H1 (cell line): ENCODE data around the gene TSPAN2. TPM values are rescaled to one million over a fixed set of nuclear protein-coding genes. Genes with fewer than 3 reads are reported as not detected.

ENCODE experiments used
- CTCF ChIA-PET: fragments of 300-600 bp; sonication (Branson Sonifier 250); formaldehyde crosslinking; loops from one replicate; lab custom pipeline; 2021; ENCODE audit not compliant: partially characterized antibody; lab: Charles Lee
- POLR2A ChIA-PET: fragments of 300-600 bp; sonication (Branson Sonifier 250); formaldehyde crosslinking; loops from one replicate; lab custom pipeline; 2021; ENCODE audit warnings: inconsistent platforms; ENCODE audit not compliant: partially characterized antibody; lab: Charles Lee
- DNase-seq, 2 experiments: peaks; one replicate each; pipeline versions ENCODE4 v3.0.0 to v3.0.0-alpha.2; 2010 to 2022; ENCODE audit warnings: low spot score in 2 of 2, low read depth in 1 of 2, mixed read lengths in 1 of 2
- FAIRE-seq: peaks from 2 replicates; lab custom pipeline; 2011; peaks lifted over from hg19 to GRCh38; lab: Jason Lieb, UNC
- H2AFZ ChIP-seq: 2 replicates; pipeline ENCODE4 v1.8.1; 2012; ENCODE audit warnings: low read length, inconsistent platforms
- H2AK5ac ChIP-seq: 2 replicates; pipeline ENCODE4 v1.6.1; 2013; ENCODE audit warnings: low read depth, low read length
- H2BK120ac ChIP-seq: replicated peaks from 2 replicates; pipeline ENCODE3; 2013; ENCODE audit warnings: low read depth, low read length, inconsistent platforms
- H2BK12ac ChIP-seq: 2 replicates; pipeline ENCODE4 v1.6.1; 2013; ENCODE audit warnings: low read depth, low read length
- H2BK15ac ChIP-seq: 2 replicates; pipeline ENCODE4 v1.6.1; 2013; ENCODE audit warnings: low read length
- H2BK20ac ChIP-seq: 2 replicates; pipeline ENCODE4 v1.6.1; 2013; ENCODE audit warnings: low read length
- H2BK5ac ChIP-seq: 2 replicates; pipeline ENCODE4 v1.6.1; 2013; ENCODE audit warnings: low read depth, low read length
- H3K14ac ChIP-seq: 2 replicates; pipeline ENCODE4 v1.6.1; 2013; ENCODE audit warnings: inconsistent platforms; ENCODE audit not compliant: insufficient read length
- H3K18ac ChIP-seq: 2 replicates; pipeline ENCODE4 v1.6.1; 2013; ENCODE audit warnings: low read length; ENCODE audit errors: extremely low read depth
- H3K23ac ChIP-seq: 2 replicates; pipeline ENCODE4 v1.6.1; 2013; ENCODE audit warnings: inconsistent platforms; ENCODE audit not compliant: insufficient read length
- H3K23me2 ChIP-seq: 2 replicates; pipeline ENCODE4 v1.6.1; 2013; ENCODE audit warnings: low read depth, low read length
- H3K27ac ChIP-seq: 2 replicates; pipeline ENCODE4 v1.6.1; 2011; ENCODE audit warnings: low read depth, low read length, inconsistent platforms
- H3K27me3 ChIP-seq, 4 experiments: replicated peaks in 1 of 4; 1 replicate in 1 of 4; 2 replicates in 3 of 4; pipeline versions ENCODE4 v1.6.1 to v1.8.1; 2011 to 2013; ENCODE audit warnings: low read length in 3 of 4, mild to moderate bottlenecking in 3 of 4, inconsistent platforms in 2 of 4, mixed read lengths in 2 of 4, moderate library complexity in 1 of 4; ENCODE audit not compliant: control insufficient read depth in 3 of 4, insufficient read depth in 3 of 4; ENCODE audit errors: extremely low read depth in 1 of 4
- H3K36me3 ChIP-seq, 4 experiments: 2 replicates each; pipeline versions ENCODE4 v1.6.1 to v1.8.1; 2011 to 2013; ENCODE audit warnings: mild to moderate bottlenecking in 4 of 4, low read length in 3 of 4, moderate library complexity in 2 of 4, control low read depth in 1 of 4, inconsistent platforms in 1 of 4; ENCODE audit not compliant: insufficient read depth in 4 of 4, control insufficient read depth in 2 of 4
- H3K4ac ChIP-seq: replicated peaks from 2 replicates; pipeline ENCODE3; 2013; ENCODE audit warnings: low read length, low read depth, mixed read lengths, inconsistent platforms; ENCODE audit not compliant: insufficient read length
- H3K4me1 ChIP-seq, 4 experiments: replicated peaks in 1 of 4; 1 replicate in 1 of 4; 2 replicates in 3 of 4; pipeline versions ENCODE4 v1.6.1 to v1.8.1; 2011 to 2013; ENCODE audit warnings: low read length in 3 of 4, inconsistent platforms in 2 of 4, mixed read lengths in 1 of 4; ENCODE audit not compliant: insufficient read depth in 4 of 4, control insufficient read depth in 3 of 4
- H3K4me2 ChIP-seq, 2 experiments: 2 replicates each; pipeline versions ENCODE4 v1.6.1 to v1.8.1; 2011 to 2013; ENCODE audit warnings: low read depth in 2 of 2, low read length in 2 of 2, control low read depth in 1 of 2, inconsistent platforms in 1 of 2, mild to moderate bottlenecking in 1 of 2; ENCODE audit not compliant: insufficient read depth in 1 of 2
- H3K4me3 ChIP-seq, 4 experiments: fragments of 200-600, 300-600 bp in 1 of 4; sonication (generic), shearing (Covaris generic), sonication (Bioruptor Twin) in 1 of 4; 2 replicates each; pipeline versions ENCODE4 v1.5.1 to v1.8.1; 2011 to 2016; ENCODE audit warnings: low read length in 4 of 4, low read depth in 3 of 4, control low read depth in 2 of 4, inconsistent platforms in 2 of 4, mild to moderate bottlenecking in 2 of 4, mixed read lengths in 1 of 4, moderate library complexity in 1 of 4; ENCODE audit not compliant: insufficient read depth in 2 of 4; ENCODE audit errors: extremely low read depth in 1 of 4
- H3K56ac ChIP-seq: replicated peaks from 2 replicates; pipeline ENCODE3; 2013; ENCODE audit warnings: low read depth, mild to moderate bottlenecking, mixed read lengths, low read length, inconsistent platforms; ENCODE audit not compliant: insufficient read length
- H3K79me1 ChIP-seq: 2 replicates; pipeline ENCODE4 v1.6.1; 2013; ENCODE audit warnings: low read depth, low read length, control low read depth
- H3K79me2 ChIP-seq, 2 experiments: 2 replicates each; pipeline versions ENCODE4 v1.6.1 to v1.8.1; 2012 to 2013; ENCODE audit warnings: low read length in 2 of 2, mild to moderate bottlenecking in 2 of 2, inconsistent platforms in 1 of 2; ENCODE audit not compliant: insufficient read depth in 2 of 2, control insufficient read depth in 1 of 2
- H3K9ac ChIP-seq, 4 experiments: replicated peaks in 1 of 4; 1 replicate in 1 of 4; 2 replicates in 3 of 4; pipeline versions ENCODE4 v1.6.1 to v1.8.1; 2011 to 2013; ENCODE audit warnings: low read depth in 3 of 4, low read length in 3 of 4, control low read depth in 2 of 4, mild to moderate bottlenecking in 2 of 4, moderate library complexity in 2 of 4, inconsistent platforms in 1 of 4; ENCODE audit errors: extremely low read depth in 1 of 4
- H3K9me3 ChIP-seq, 2 experiments: 2 replicates each; pipeline versions ENCODE4 v1.6.1 to v1.8.1; 2012 to 2013; ENCODE audit warnings: mild to moderate bottlenecking in 2 of 2, moderate library complexity in 2 of 2, control low read depth in 1 of 2, inconsistent platforms in 1 of 2, low read depth in 1 of 2, low read length in 1 of 2, mixed read lengths in 1 of 2; ENCODE audit not compliant: insufficient read depth in 2 of 2
- H4K20me1 ChIP-seq, 2 experiments: replicated peaks in 1 of 2; 2 replicates each; pipeline versions ENCODE3 to v1.8.1; 2011 to 2013; ENCODE audit warnings: inconsistent platforms in 2 of 2, low read length in 2 of 2, mild to moderate bottlenecking in 1 of 2; ENCODE audit not compliant: insufficient read depth in 2 of 2, control insufficient read depth in 1 of 2
- H4K5ac ChIP-seq: 2 replicates; pipeline ENCODE4 v1.6.1; 2013; ENCODE audit warnings: low read length, low read depth, mixed read lengths, inconsistent platforms; ENCODE audit not compliant: insufficient read length
- H4K8ac ChIP-seq: 2 replicates; pipeline ENCODE4 v1.8.0; 2013; ENCODE audit warnings: mild to moderate bottlenecking, moderate library complexity, low read length, inconsistent platforms; ENCODE audit not compliant: insufficient read depth; ENCODE audit errors: extremely low read depth
- H4K91ac ChIP-seq: replicated peaks from 2 replicates; pipeline ENCODE3; 2013; ENCODE audit warnings: low read length, mixed read lengths, inconsistent platforms; ENCODE audit not compliant: insufficient read length
- E2F6 ChIP-seq: IDR thresholded peaks from 2 replicates; pipeline ENCODE4 v1.6.1; 2012; ENCODE audit warnings: inconsistent platforms
- EP300 ChIP-seq, 2 experiments: IDR thresholded peaks; 1 replicate in 1 of 2; 2 replicates in 1 of 2; pipeline ENCODE4 v1.6.1; 2011 to 2012; ENCODE audit warnings: low read depth in 2 of 2, low read length in 2 of 2, mild to moderate bottlenecking in 2 of 2, borderline replicate concordance in 1 of 2, inconsistent platforms in 1 of 2, moderate library complexity in 1 of 2
- EZH2 ChIP-seq: fragments of 200-600 bp; sonication (generic); IDR thresholded peaks from 2 replicates; pipeline ENCODE4 v1.7.1; 2012; ENCODE audit warnings: low read depth, mild to moderate bottlenecking, moderate library complexity, low read length, inconsistent platforms; ENCODE audit not compliant: severe bottlenecking
- GTF2F1 ChIP-seq: IDR thresholded peaks from 2 replicates; pipeline ENCODE4 v1.6.1; 2012; ENCODE audit warnings: low read depth, low read length, improper control_type of control experiment, borderline replicate concordance
- KDM1A ChIP-seq: fragments of 200-600, 300-600 bp; sonication (generic); IDR thresholded peaks from 2 replicates; pipeline ENCODE4 v1.7.1; 2016; ENCODE audit warnings: mild to moderate bottlenecking, low read length, borderline replicate concordance
- MAX ChIP-seq: IDR thresholded peaks from 2 replicates; pipeline ENCODE4 v1.6.1; 2012; ENCODE audit warnings: inconsistent platforms
- POLR2AphosphoS5 ChIP-seq: IDR thresholded peaks from 2 replicates; pipeline ENCODE4 v1.6.1; 2011; ENCODE audit warnings: low read depth, low read length
- POU5F1 ChIP-seq: IDR thresholded peaks from 2 replicates; pipeline ENCODE4 v1.6.1; 2011; ENCODE audit warnings: low read depth, mild to moderate bottlenecking, low read length, moderate library complexity
- RNF2 ChIP-seq: fragments of 200-900, 300-1000 bp; sonication (generic); IDR thresholded peaks from 2 replicates; pipeline ENCODE4 v1.7.1; 2016; ENCODE audit warnings: borderline replicate concordance, low read depth, mild to moderate bottlenecking, antibody characterized with exemption, low read length; ENCODE audit not compliant: poor library complexity, severe bottlenecking; ENCODE audit errors: missing control alignments
- RXRA ChIP-seq: IDR thresholded peaks from 2 replicates; pipeline ENCODE4 v1.6.1; 2011; ENCODE audit warnings: low read depth, mild to moderate bottlenecking, low read length, moderate library complexity; ENCODE audit not compliant: insufficient read depth
- SAP30 ChIP-seq: fragments of 300-600 bp; sonication (generic); IDR thresholded peaks from 2 replicates; pipeline ENCODE4 v1.7.1; 2012; ENCODE audit warnings: low read length, moderate library complexity, mild to moderate bottlenecking, inconsistent platforms; ENCODE audit not compliant: insufficient read depth, insufficient replicate concordance
- SIRT6 ChIP-seq: IDR thresholded peaks from one replicate; pipeline ENCODE4 v1.7.1; 2012; ENCODE audit warnings: low read length, inconsistent platforms
- TEAD4 ChIP-seq: IDR thresholded peaks from 2 replicates; pipeline ENCODE4 v1.6.1; 2012; ENCODE audit warnings: low read depth, low read length, inconsistent platforms, mixed read lengths
- WGBS, 2 experiments: shearing (Covaris generic) in 1 of 2; methylation state at CpG; one replicate each; pipeline versions ENCODE4 v1.1.6 to v1.1.7; 2013 to 2015; ENCODE audit warnings: low lambda C conversion rate in 2 of 2, mixed read lengths in 2 of 2, inconsistent platforms in 1 of 2, low coverage in 1 of 2, missing lambda C conversion rate in 1 of 2; ENCODE audit not compliant: insufficient replicate concordance in 2 of 2, insufficient coverage in 1 of 2, insufficient read length in 1 of 2; ENCODE audit errors: extremely low coverage in 1 of 2, missing lambda C conversion rate in 1 of 2; 5-methylcytosine and 5-hydroxymethylcytosine counted together
- polyA plus RNA-seq, 7 experiments: library from polyadenylated mRNA; depleted of rRNA in 3 of 7; stranded (reverse) in 5 of 7; unstranded in 2 of 7; fragments of >200 nt in 5 of 7; fragments of 200-250 nt in 2 of 7; gene quantifications; 1 replicate in 5 of 7; 2 replicates in 1 of 7; 4 replicates in 1 of 7; pipeline versions ENCODE4 v1.2.1 to v1.2.3, GENCODE V29; 2011 to 2013; ENCODE audit warnings: missing spikeins in 2 of 7, mixed read lengths in 2 of 7
- total RNA-seq: library from RNA; stranded (reverse); fragmentation: NEBNext Ultra II Directional; extraction: Animal tissue kit (Norgen Biotek cat#: 25700); gene quantifications from 2 replicates; pipeline ENCODE4 v1.2.1, GENCODE V29; 2021

Gene TSPAN2
- total and polyA plus RNA-seq, 2 of the 8 experiments (the other 6 are each of a cell fraction or from before 2014, with no cell fraction given) = 7.4 to 14.2 TPM

- no peaks in the 10 kb centered on the region for H3K9me3 ChIP-seq
- H3K27me3 ChIP-seq = no peaks in the 10 kb centered on the region
- H4K20me1 ChIP-seq = no peaks in the 10 kb centered on the region
- no peak overlapping the region for H4K91ac ChIP-seq
- no peak overlapping the region for H3K27ac ChIP-seq
- H3K14ac ChIP-seq = no peak overlapping the region
- no peak overlapping the region for H3K23ac ChIP-seq
- 87% methylated on average over 3 of the region's 3 CpGs; no CpG with 5 or more reads in 1 of the 2 experiments for WGBS, 2 experiments
- H3K4me2 ChIP-seq = no peak overlapping the region
- H2AK5ac ChIP-seq = no peak overlapping the region
- no peak overlapping the region for H3K18ac ChIP-seq
- no peak overlapping the region for H3K4ac ChIP-seq
- H2BK120ac ChIP-seq = no peak overlapping the region
- ChIA-PET POLR2A (no interaction called here), CTCF (interaction anchor here (0.8 to 8.7 kb wide), 11 partner anchors 9 to 460 kb away, joined by 3 to 125 read pairs (median 16); no protein-coding TSS in a partner anchor)
- no peaks in the 10 kb centered on the region for H3K79me1 ChIP-seq
- H3K4me3 ChIP-seq = no peak overlapping the region
- no peaks in the 10 kb centered on the region; the same call in 1 of the 2 replicates for H3K23me2 ChIP-seq
- no peaks in the 10 kb centered on the region for H3K36me3 ChIP-seq
- no peak overlapping the region for H3K56ac ChIP-seq
- no peaks in the 10 kb centered on the region for H3K79me2 ChIP-seq
- no peak overlapping the region for H2BK12ac ChIP-seq
- H2AFZ ChIP-seq = no peak overlapping the region
- H2BK20ac ChIP-seq = no peak overlapping the region
- H3K4me1 ChIP-seq = peaks cover 0 to 2% (median 0%) of the 10 kb centered on the region in 4 experiments; a peak in 2 of 7 replicates
- FAIRE-seq (no peak), DNase-seq (no peak)
- H2BK15ac ChIP-seq = no peak overlapping the region
- H3K9ac ChIP-seq = no peak overlapping the region
- H4K5ac ChIP-seq = no peak overlapping the region
- no peak overlapping the region for H4K8ac ChIP-seq
- no peak overlapping the region for H2BK5ac ChIP-seq
- no peak for TF ChIP-seq GTF2F1
- TF ChIP-seq TEAD4 = no peak
- no peak for TF ChIP-seq MAX
- no peak for TF ChIP-seq SAP30
- no peak for TF ChIP-seq RNF2
- TF ChIP-seq EP300 (IDR thresholded peaks at IDR 0.05; ENCODE audit: borderline replicate concordance in 1 of 2, low read depth in 2 of 2, low read length in 2 of 2) = no peak
- TF ChIP-seq SIRT6 = no peak
- TF ChIP-seq RXRA = no peak
- TF ChIP-seq KDM1A = no peak
- TF ChIP-seq E2F6 = no peak
- no peak for TF ChIP-seq POLR2AphosphoS5
- TF ChIP-seq POU5F1 = no peak
- no peak for TF ChIP-seq EZH2
These were observed 46.8 kb upstream of the TSPAN2 start for GRCh38 chr1:115136106-115136505.
